ENCODE data around the gene MAFG.
A peak's percentile ranks its signal among the peaks of the same experiment; 100 is the strongest.

MAFG gene

GRCh38 chr17:81907219-81908145 lies 20.1 kb downstream of the MAFG start:
- Histone ChIP-seq H3K36me3 (ENCODE audit: control insufficient read depth in 2 of 2, insufficient read depth in 2 of 2, low read length in 2 of 2) (peaks cover 12 to 31% of the 10 kb centered on the region in 2 donors), H3K9me3 (ENCODE audit: control insufficient read depth in 2 of 2, low read length in 2 of 2) (no peaks in the 10 kb centered on the region), H3K27me3 (ENCODE audit: control insufficient read depth in 2 of 2, insufficient read depth in 2 of 2, low read length in 2 of 2) (no peaks in the 10 kb centered on the region), H3K9ac (ENCODE audit: low read depth in 1 of 2, low read length in 2 of 2) (no peak overlapping the region), H3K4me3 (ENCODE audit: low read length in 2 of 2) (no peak overlapping the region), H3K4me1 (ENCODE audit: control insufficient read depth in 2 of 2, insufficient read depth in 2 of 2, low read length in 2 of 2) (peaks cover 10 to 13% of the 10 kb centered on the region in 2 donors), H3K27ac (ENCODE audit: low read depth in 2 of 2, low read length in 2 of 2) (no peak overlapping the region)

DNA sequence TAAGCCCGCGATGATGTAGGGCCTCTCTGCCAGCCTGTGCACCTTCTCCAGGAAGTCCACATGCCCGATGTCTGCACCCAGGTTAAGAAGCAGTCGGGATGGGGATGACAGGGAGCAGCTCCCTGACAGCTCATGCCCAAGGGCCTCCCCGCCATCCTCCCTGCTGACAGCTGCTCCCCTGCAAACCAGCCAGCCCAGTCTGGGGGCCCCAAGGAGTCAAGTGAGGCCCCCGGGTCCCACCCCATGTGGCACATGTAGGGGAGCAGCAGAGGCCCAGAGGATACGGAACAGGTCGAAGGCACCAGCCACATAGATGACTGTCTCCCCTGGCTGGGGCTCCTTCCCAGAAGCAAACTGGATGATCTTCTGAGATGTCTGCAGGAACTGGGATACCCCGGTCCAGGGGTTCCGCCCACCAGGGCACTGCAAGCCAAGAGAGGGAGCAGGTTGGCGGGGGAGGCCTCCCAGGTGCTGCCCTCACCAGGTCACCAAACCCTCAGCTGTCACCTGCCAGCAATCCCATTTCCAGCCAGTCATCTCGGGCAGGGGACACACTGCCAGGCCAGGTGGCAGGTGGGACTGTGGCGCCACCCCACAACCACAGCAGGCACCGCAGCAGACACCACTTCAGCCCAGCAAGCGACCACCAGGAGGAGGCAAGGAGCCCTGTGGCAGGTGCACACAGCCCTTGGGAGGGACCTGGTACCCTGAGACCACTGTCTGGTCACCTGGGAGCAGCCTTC lies 20.9 kb downstream of the MAFG start:
- H3K9me3 ChIP-seq (ENCODE audit: control insufficient read depth in 2 of 2, low read length in 2 of 2) = no peaks in the 10 kb centered on the region
- peaks cover 10 to 13% of the 10 kb centered on the region in 2 donors for H3K4me1 ChIP-seq (ENCODE audit: control insufficient read depth in 2 of 2, insufficient read depth in 2 of 2, low read length in 2 of 2)
- H3K27ac ChIP-seq (ENCODE audit: low read depth in 2 of 2, low read length in 2 of 2) = no peak overlapping the region
- no peaks in the 10 kb centered on the region for H3K27me3 ChIP-seq (ENCODE audit: control insufficient read depth in 2 of 2, insufficient read depth in 2 of 2, low read length in 2 of 2)
- no peak overlapping the region for H3K4me3 ChIP-seq (ENCODE audit: low read length in 2 of 2)
- peaks cover 8 to 26% of the 10 kb centered on the region in 2 donors for H3K36me3 ChIP-seq (ENCODE audit: control insufficient read depth in 2 of 2, insufficient read depth in 2 of 2, low read length in 2 of 2)
- H3K9ac ChIP-seq (ENCODE audit: low read depth in 1 of 2, low read length in 2 of 2) = no peak overlapping the region

GRCh38 chr17:81905993-81906392 lies 21.5 kb downstream of the MAFG start:
- no peak overlapping the region for H3K9ac ChIP-seq (ENCODE audit: low read depth in 1 of 2, low read length in 2 of 2)
- no peak overlapping the region for H3K27ac ChIP-seq (ENCODE audit: low read depth in 2 of 2, low read length in 2 of 2)
- peaks cover 10 to 13% of the 10 kb centered on the region in 2 donors for H3K4me1 ChIP-seq (ENCODE audit: control insufficient read depth in 2 of 2, insufficient read depth in 2 of 2, low read length in 2 of 2)
- peaks cover 8 to 26% of the 10 kb centered on the region in 2 donors for H3K36me3 ChIP-seq (ENCODE audit: control insufficient read depth in 2 of 2, insufficient read depth in 2 of 2, low read length in 2 of 2)
- H3K27me3 ChIP-seq (ENCODE audit: control insufficient read depth in 2 of 2, insufficient read depth in 2 of 2, low read length in 2 of 2) = peaks cover 0 to 3% of the 10 kb centered on the region in 2 donors
- H3K9me3 ChIP-seq (ENCODE audit: control insufficient read depth in 2 of 2, low read length in 2 of 2) = no peaks in the 10 kb centered on the region
- H3K4me3 ChIP-seq (ENCODE audit: low read length in 2 of 2) = no peak overlapping the region

DNA sequence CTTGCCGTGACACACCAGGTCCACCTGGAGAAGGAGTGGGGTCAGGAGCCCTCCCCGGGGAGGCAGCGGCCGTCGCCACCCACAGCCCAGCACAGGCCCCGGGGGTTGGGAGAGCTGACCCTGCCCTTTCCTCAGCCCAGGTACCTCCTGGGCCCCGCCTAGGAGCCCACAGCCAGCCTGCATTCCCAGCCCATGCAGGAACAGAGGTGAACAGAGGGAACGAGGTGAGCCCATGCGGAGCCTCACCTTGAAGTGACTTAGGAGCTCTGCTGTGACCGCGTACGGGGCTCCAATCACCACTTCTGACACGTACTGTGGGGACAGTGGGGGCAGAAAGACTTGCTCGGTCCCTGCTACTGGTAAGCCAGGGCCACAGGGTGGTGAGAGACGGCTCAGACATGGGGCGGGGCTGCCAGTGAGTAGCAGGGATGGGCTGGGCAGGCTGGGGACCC lies 22.1 kb downstream of the MAFG start:
- H3K4me1 ChIP-seq (ENCODE audit: control insufficient read depth in 2 of 2, insufficient read depth in 2 of 2, low read length in 2 of 2) = peaks cover 7 to 10% of the 10 kb centered on the region in 2 donors
- no peak overlapping the region for H3K9ac ChIP-seq (ENCODE audit: low read depth in 1 of 2, low read length in 2 of 2)
- no peak overlapping the region for H3K27ac ChIP-seq (ENCODE audit: low read depth in 2 of 2, low read length in 2 of 2)
- no peak overlapping the region for H3K4me3 ChIP-seq (ENCODE audit: low read length in 2 of 2)
- H3K9me3 ChIP-seq (ENCODE audit: control insufficient read depth in 2 of 2, low read length in 2 of 2) = no peaks in the 10 kb centered on the region
- H3K27me3 ChIP-seq (ENCODE audit: control insufficient read depth in 2 of 2, insufficient read depth in 2 of 2, low read length in 2 of 2) = peaks cover 0 to 3% of the 10 kb centered on the region in 2 donors
- peaks cover 9 to 27% of the 10 kb centered on the region in 2 donors for H3K36me3 ChIP-seq (ENCODE audit: control insufficient read depth in 2 of 2, insufficient read depth in 2 of 2, low read length in 2 of 2)

- H3K9me3 ChIP-seq (ENCODE audit: control insufficient read depth in 2 of 2, low read length in 2 of 2) = no peaks in the 10 kb centered on the region
- H3K4me3 ChIP-seq (ENCODE audit: low read length in 2 of 2) = no peak overlapping the region
- no peak overlapping the region for H3K9ac ChIP-seq (ENCODE audit: low read depth in 1 of 2, low read length in 2 of 2)
- peaks cover 0 to 3% of the 10 kb centered on the region in 2 donors for H3K27me3 ChIP-seq (ENCODE audit: control insufficient read depth in 2 of 2, insufficient read depth in 2 of 2, low read length in 2 of 2)
- H3K4me1 ChIP-seq (ENCODE audit: control insufficient read depth in 2 of 2, insufficient read depth in 2 of 2, low read length in 2 of 2) = peaks cover under 1 to 3% of the 10 kb centered on the region in 2 donors
- peaks cover 15 to 32% of the 10 kb centered on the region in 2 donors for H3K36me3 ChIP-seq (ENCODE audit: control insufficient read depth in 2 of 2, insufficient read depth in 2 of 2, low read length in 2 of 2)
- no peak overlapping the region for H3K27ac ChIP-seq (ENCODE audit: low read depth in 2 of 2, low read length in 2 of 2)
Measured at GRCh38 chr17:81904600-81905423, 22.7 kb downstream of the MAFG start.

GRCh38 chr17:81903896-81904599 lies 23.5 kb downstream of the MAFG start:
- H3K4me3 ChIP-seq (ENCODE audit: low read length in 2 of 2) = no peak overlapping the region
- peaks cover 0 to 3% of the 10 kb centered on the region in 2 donors for H3K4me1 ChIP-seq (ENCODE audit: control insufficient read depth in 2 of 2, insufficient read depth in 2 of 2, low read length in 2 of 2)
- H3K27ac ChIP-seq (ENCODE audit: low read depth in 2 of 2, low read length in 2 of 2) = no peak overlapping the region
- H3K9ac ChIP-seq (ENCODE audit: low read depth in 1 of 2, low read length in 2 of 2) = no peak overlapping the region
- no peaks in the 10 kb centered on the region for H3K9me3 ChIP-seq (ENCODE audit: control insufficient read depth in 2 of 2, low read length in 2 of 2)
- peaks cover 0 to 3% of the 10 kb centered on the region in 2 donors for H3K27me3 ChIP-seq (ENCODE audit: control insufficient read depth in 2 of 2, insufficient read depth in 2 of 2, low read length in 2 of 2)
- H3K36me3 ChIP-seq (ENCODE audit: control insufficient read depth in 2 of 2, insufficient read depth in 2 of 2, low read length in 2 of 2) = peaks cover 21 to 32% of the 10 kb centered on the region in 2 donors

DNA sequence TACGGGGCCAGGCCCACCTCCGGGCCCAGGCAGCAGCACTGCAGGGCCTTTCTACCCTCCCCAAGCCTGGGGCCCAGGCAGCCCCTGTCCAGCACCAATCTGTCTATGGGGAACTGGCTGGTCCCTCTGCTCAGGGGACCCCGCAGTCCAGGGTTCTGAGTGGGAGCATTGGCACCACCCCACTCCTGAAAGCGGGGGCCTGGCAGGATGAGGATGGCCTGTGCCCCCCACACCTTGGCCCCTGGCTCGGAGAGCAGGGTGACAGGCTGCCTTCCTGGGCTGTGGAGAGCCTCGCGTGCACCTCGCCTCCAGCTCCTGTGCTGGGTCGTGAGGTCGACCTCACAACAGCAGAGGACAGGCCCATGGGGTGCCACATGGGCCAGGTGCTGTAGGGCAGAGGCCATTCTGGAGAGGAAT lies 24.1 kb downstream of the MAFG start:
- H3K4me1 ChIP-seq (ENCODE audit: control insufficient read depth in 2 of 2, insufficient read depth in 2 of 2, low read length in 2 of 2) = peaks cover 0 to 3% of the 10 kb centered on the region in 2 donors
- no peak overlapping the region for H3K27ac ChIP-seq (ENCODE audit: low read depth in 2 of 2, low read length in 2 of 2)
- H3K36me3 ChIP-seq (ENCODE audit: control insufficient read depth in 2 of 2, insufficient read depth in 2 of 2, low read length in 2 of 2) = peaks cover 23 to 38% of the 10 kb centered on the region in 2 donors
- no peak overlapping the region for H3K9ac ChIP-seq (ENCODE audit: low read depth in 1 of 2, low read length in 2 of 2)
- peaks cover 0 to 3% of the 10 kb centered on the region in 2 donors for H3K27me3 ChIP-seq (ENCODE audit: control insufficient read depth in 2 of 2, insufficient read depth in 2 of 2, low read length in 2 of 2)
- H3K4me3 ChIP-seq (ENCODE audit: low read length in 2 of 2) = no peak overlapping the region
- no peaks in the 10 kb centered on the region for H3K9me3 ChIP-seq (ENCODE audit: control insufficient read depth in 2 of 2, low read length in 2 of 2)

DNA sequence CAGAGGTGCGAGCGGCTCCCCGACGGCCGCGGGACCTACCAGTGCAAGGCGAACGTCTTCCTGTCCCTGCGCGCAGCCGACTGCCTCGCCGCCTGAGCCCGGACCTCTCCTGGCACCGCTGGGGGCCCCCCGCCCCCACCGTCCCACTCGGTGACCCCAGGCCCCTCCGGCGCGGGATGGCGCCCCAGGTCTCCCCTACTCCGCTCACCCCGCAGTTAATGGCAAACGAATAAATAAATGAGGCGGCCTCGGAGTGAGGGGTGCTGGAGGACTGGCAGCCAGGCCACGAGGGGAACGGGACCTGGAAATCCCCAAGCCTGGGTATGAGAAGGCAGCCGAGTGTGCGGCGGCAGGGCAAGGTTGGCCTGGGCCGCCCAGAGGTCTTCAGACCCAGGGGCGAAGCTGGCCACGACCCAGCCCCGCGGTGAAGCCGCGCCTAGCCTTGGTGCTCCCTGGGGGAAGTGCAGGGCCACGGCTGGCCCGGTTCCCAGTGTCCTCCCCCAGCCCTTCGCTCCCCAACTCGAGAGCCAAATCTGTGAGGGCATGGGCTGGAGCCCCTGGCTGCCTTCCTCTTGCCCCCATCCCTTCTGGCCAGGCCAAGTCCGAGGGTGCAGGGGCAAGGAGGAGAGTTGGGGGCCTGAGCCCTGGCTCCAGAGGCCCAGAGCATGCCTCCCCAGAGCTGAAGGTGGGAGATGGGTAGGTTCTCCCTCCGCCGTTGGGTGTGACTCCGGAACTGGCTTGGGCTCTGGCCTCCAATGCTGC lies 24.7 kb downstream of the MAFG start:
- Histone ChIP-seq H3K36me3 (ENCODE audit: control insufficient read depth in 2 of 2, insufficient read depth in 2 of 2, low read length in 2 of 2) (peaks cover 23 to 37% of the 10 kb centered on the region in 2 donors), H3K4me1 (ENCODE audit: control insufficient read depth in 2 of 2, insufficient read depth in 2 of 2, low read length in 2 of 2) (peaks cover 0 to 3% of the 10 kb centered on the region in 2 donors), H3K9me3 (ENCODE audit: control insufficient read depth in 2 of 2, low read length in 2 of 2) (no peaks in the 10 kb centered on the region), H3K27me3 (ENCODE audit: control insufficient read depth in 2 of 2, insufficient read depth in 2 of 2, low read length in 2 of 2) (peaks cover 0 to 3% of the 10 kb centered on the region in 2 donors), H3K4me3 (ENCODE audit: low read length in 2 of 2) (no peak overlapping the region), H3K9ac (ENCODE audit: low read depth in 1 of 2, low read length in 2 of 2) (peak overlapping the region in 1 of 2 donors; percentile 38), H3K27ac (ENCODE audit: low read depth in 2 of 2, low read length in 2 of 2) (no peak overlapping the region)
